ENCODE results near the gene SYMPK.

- TF ChIP-seq, protein P1, sequence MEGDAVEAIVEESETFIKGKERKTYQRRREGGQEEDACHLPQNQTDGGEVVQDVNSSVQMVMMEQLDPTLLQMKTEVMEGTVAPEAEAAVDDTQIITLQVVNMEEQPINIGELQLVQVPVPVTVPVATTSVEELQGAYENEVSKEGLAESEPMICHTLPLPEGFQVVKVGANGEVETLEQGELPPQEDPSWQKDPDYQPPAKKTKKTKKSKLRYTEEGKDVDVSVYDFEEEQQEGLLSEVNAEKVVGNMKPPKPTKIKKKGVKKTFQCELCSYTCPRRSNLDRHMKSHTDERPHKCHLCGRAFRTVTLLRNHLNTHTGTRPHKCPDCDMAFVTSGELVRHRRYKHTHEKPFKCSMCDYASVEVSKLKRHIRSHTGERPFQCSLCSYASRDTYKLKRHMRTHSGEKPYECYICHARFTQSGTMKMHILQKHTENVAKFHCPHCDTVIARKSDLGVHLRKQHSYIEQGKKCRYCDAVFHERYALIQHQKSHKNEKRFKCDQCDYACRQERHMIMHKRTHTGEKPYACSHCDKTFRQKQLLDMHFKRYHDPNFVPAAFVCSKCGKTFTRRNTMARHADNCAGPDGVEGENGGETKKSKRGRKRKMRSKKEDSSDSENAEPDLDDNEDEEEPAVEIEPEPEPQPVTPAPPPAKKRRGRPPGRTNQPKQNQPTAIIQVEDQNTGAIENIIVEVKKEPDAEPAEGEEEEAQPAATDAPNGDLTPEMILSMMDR (IDR thresholded peaks at IDR 0.05), result no peak
- TF ChIP-seq POLR2A (IDR thresholded peaks at IDR 0.05), result no peak
Observed at GRCh38 chr19:45889210-45889885, 26.4 kb upstream of the SYMPK start.
